SKM-1 (cell line): ENCODE data around the gene GAPDH.
"Not testable (repeated sequence)": the region's sequence is repeated elsewhere in the genome, so short reads cannot be mapped to it uniquely, and the experiment has no call there.

Experiments
- DNase-seq: peaks from one replicate; lab custom pipeline; 2025; ENCODE audit not compliant: unreplicated experiment; lab: John Stamatoyannopoulos, UW

GAPDH gene

DNA sequence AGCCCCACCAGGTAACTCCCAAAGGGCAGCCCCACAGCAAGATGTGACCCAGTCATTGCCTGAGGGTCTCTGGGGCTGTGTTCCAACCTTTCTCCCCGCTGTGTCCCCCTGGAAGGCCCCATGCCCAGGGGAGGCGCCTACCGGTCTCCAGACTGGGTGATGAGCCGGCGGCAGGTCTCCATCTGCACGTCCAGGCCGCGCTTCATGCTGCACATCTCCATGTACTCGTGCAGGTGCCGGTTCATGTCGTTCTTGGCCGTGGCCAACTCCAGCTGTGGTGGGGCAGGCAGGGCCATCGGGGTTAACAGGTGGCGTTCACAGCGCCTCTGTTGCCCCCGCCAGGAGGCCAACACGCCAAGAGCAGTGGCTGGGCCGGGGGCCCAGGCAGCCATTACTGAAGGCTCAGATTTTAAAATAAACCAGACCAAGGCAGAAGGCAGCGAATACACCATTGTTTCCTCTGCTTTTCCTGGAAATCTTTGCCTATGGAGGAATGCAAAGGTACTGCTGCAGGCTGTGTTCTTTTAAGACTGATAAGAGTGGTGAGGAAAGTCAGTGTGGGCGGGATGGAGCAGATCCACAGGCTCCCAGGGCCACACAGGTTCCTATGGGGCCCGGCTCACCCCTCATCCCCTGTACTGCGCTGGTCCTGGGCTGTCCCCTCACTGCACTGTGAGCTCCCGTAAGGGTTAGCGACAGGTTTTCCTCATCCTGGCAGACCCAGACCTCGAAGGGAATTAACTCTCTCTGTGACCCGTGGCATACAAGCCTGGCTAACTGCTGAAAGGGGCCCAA is 7.3 kb downstream of the GAPDH start:
- no peak for DNase-seq

DNA sequence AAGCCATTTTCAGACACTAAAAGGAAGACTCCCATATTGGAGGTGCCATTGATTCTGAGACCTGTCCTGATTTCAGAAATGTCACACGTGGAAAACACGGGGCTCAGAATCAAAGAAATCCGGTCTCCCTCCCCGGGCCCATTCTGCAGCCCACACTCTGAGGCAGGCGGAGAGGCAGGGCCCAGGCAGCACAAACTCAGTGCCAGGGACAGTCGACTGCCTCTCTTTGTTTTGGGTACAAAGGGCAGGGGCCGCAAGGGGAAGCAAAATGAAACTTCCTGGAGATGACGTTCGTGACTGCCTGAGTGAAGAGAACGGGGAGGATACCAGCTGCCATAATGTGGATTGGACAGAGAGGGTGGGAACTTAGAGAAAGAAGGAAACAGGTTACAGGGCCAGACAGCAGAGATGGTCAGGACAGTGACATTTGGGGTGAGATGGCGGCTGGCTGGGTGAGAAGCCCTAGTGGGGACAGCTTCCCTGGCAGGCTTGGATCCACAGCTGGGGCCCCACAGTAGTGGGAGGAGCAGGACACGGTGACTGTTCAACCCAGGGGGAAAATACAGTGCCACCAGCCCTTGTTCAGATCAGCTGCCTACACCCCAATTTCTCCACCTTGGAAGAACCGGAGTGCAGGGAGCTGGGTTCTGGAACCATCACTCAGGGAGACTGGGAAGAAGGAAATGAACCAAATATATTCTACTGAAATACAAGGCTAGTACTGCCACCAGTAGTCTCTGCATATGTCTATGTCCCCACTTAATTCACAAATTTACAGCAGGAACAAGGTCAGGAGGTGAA is 8.1 kb downstream of the GAPDH start:
- DNase-seq, result no peak

DNA sequence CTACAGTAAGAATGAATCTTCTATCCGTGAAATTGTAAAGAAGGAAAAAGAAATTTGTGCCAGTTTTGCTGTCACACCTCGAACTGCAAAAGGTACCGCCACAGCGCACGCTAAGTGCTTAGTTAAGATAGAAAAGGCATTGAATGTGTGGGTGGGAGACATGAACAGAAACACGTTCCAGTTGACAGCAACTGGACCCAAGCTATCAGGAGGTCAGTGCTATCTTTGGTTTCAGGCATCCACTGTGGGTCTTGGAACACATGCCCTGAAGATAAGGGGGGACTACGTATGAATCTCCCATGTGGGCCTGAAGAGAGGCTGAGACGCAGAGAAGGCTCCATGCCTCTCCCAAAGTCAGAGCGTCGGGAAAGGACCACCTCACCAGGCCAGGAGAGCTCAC is 11.7 kb downstream of the GAPDH start:
- no peak for DNase-seq

DNA sequence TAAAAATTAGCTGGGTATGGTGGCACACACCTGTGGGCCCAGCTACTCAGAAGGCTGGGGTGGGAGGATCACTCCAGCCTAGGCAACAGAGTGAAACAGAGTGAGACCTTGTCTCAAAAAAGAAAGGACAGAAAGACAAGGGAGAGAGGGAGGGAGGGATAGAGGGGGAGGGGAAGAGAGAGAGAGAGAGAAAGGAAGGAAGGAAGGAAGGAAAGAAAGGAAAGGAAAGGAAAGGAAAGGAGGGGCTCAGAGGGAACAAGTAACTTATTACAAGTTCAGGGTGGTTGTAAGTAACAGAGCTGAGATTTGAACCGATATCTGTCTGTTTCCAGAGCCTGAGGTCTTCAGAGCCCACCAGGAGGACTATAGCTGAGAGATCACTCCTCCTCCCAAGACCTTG is 13.2 kb downstream of the GAPDH start:
- DNase-seq, result no peak

DNA sequence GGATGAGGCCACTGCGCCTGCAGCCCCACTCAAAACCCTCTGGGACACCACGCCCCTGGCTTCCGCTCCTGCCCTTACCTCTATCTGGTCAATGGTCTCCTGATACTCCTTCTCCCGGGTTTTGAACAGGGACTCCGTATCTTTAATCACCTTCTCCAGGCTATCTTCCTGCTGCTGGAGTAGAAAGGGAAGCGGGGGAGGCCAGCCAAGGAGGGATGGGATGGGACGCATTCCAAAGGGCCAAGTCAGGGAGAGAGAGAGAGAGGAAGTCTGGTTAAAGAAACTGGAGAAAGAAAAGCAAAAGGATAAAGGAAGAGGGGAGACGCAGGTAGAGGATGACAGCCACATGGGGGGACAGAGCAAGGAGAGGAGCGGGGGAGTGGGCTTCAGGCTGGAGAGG is 13.7 kb downstream of the GAPDH start:
- no peak for DNase-seq

DNA sequence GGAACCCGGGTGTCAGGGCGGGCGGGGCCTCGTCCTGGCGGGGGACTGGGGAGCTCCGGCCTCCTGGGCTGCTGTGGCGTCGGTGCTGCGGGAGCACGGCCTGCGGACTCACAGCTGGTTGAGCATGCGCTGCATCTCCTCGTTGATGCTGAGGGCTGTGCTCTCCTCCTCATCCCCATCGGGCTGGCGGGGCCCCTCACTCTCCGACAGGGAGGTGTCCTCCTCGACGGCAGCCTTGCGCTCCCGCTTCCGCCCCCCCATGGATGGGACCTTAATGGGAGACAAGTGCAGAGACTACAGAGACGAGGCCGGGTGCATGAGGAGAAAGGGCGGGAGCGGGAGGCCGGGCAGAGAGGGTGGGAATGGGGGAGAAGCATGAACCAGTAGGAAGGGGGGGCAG is 14.2 kb downstream of the GAPDH start:
- DNase-seq, result no peak

DNA sequence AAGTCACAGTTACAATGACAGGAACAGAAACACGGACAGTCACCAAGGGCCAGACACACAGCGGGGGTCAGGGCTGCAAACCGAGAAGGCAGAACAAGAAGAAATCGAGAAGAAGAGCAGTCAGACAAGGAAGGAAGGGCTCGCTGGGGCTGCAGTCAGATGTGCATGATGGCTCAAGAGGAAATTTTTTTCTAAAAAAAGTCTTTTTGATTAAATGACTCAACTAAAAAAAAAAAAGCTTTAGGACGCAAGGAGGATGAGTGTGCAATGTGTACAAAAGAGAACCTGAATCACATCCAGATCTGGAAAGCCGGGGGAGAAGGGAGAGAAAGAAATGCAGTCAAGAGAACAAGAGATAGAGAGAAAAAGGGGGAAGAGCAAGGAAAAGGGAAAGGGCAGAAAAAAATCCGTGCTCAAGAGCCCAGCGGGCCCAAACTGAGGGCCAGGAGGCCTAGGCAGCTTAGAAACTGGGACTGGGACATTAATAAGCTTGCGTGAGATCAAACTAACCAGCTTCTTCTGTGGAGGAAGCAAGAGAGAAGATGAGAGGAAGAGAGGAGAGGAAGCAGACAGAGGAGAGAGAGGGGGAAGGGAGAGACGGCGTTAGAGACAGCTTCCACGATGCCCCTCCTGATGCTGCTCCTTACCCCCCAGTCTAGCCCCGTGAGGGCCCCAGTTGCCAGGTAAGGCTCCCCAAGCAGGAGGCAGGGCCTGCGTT is 14.8 kb downstream of the GAPDH start:
- DNase-seq, result no peak

DNA sequence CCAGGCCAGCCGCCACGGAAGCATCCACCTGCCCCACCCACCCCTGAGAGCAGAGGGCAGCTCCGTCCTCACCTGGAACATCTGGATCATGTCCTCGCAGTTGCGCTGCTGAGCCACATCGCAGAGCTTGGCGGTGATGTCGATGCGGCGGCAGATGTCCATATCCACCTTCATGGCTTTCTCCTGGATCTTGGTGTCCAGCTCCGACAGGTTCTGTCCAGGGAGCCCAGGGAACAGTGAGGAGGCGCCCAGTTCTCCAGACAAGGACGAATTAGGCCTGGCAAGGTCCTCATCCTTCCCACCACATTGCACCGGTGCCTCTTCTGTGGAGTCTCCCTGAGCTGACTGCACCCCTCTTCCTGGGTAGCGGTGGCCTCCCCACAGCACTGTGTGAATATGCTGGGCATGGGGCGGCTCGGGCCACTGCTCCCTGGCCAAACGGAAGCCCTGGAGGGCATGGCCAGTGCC is 15.4 kb downstream of the GAPDH start:
- no peak for DNase-seq

DNA sequence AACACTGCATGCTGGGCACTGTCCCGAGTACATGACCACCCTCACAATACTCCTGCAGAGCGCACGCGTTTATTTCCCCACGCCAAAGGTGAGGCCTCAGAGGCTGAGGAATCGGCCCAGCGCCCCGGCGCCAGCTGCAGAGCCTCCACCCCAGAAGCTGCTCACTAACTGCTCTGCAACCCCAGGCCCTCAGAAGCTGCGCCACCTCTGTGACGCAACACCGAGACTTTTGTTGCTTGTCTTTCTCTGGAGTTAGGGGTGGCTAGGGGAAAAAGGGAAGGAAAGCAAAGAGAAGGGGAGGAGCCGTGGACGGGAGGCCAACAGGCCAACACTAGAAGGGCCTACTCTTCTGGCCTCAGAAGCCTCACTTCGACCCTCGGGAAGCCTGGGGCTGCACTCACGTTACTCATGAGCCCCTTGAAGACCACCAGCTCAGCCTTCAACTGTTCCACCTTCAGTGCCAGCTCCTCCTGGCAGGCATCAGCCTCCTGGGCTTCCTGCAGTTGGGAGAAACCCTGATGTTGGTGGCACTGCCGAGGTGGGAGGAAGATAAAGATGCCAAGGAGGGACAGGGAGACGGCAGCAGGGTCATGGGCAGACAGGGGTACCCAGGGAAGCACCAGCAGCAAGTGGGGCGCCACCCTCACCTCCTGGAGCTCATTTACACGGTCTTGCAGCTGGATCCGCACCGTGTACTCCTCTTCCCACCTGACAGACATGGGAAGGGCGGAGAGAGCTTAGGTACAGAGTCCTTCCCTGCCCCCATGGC is 16.2 kb downstream of the GAPDH start:
- DNase-seq, result peak; percentile 69

DNA sequence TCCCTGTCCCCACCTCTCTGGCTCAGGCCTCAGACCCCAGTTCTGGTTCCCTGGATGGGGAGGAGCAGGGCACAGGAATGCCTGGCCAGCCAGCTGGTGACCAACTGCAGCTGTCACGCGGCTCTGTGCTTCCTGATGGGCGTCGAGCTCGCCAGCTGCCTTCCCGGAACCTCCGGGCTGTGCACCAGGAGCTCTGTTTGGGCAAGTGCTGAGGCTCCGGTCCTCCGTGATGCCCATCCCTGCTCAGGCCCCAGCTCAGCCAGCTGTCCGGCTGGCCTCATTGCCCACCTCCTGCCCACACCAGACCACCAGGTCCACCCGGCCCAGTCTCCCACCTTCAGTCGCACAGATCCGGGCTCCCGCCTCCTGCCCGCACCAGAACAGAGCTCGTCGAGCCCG is 16.7 kb downstream of the GAPDH start:
- no peak for DNase-seq

DNA sequence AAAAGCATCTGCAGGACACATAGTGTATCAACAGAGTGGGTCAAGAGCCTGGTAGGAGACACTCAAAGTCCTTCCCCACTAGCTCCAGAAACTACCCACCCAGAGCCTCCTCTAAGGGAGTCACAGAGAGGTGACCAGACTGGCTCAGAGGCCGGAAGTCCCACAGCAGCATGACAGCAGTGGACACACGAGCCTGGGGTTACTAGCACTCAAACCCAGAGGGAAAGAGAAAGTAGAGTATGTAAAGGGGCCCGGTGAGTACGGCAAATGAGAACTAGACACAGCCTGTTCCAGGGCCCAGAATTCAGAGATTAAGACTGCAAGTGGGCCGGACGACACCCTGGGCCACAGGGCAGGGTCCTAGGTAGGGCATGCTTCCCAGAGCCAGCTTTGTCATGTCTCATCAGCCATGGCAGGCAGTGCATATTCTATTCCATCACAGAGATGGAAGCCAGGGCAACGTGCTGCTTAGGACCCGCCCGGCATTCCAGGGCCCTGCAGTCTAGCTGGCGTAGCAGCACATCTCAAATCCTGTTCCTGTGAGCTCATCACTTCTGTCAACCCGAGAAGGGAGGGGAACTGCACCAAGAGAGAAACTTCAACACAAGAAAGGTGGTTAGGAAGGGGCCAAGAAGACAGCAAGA is 17.3 kb downstream of the GAPDH start:
- no peak for DNase-seq

DNA sequence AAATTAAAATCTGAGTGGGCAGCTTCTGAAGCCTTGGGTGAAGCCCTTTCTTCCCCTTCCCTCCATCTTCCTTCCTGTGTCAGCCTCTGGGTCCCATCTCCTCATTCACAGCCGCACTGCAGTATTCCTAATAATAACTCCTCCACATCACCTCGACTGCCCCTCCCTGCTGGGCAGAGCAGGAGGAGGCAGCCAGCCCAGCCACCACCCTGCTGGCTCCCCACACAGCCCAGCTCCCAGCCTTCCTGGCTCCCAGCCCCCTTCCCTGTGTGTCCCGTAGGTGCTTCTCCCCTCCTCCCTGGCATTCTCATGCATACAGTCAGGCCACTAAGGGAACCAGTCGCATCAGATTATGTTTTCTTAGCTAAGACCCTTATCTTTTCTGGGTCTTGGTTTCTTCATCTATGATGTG is 17.8 kb downstream of the GAPDH start:
- no peak for DNase-seq

DNA sequence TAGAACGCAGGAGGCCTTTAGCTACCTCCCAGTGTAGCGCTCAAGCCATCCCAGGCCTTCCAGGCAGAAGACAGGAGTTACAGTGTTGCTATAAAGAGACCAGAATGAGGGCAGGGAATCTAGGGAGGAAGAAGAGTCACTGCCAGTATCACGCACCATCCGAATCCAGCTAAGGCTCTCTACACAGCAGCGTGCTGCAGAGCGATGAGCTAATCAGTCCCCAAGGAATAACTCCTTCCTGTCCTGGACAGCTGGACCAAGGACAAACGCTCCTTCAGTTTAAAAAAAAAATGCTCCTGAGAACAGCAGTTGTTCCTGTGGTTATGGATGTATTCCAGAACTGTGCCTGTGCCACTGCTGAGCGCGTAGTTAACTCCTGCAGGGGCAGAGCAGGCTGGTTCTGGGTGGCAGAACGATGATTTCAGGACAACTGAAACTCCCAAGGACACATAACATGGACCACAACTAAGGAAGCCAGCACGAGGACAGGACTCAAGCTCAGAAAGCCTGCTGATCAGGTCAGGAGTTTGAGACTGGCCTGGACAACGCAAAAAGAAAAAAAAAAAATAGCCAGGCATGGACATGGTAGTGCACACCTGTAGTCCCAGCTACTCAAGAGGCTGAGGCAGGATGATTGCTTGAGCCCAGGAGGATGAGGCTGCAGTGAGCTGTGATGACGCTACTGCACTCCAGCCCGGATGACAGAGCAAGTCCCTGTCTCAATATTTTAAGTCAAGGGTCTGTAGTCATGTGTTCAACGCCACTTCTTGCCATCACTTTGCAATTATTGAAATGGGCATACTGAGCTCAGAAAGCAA is 18.9 kb downstream of the GAPDH start:
- DNase-seq, result no peak

DNA sequence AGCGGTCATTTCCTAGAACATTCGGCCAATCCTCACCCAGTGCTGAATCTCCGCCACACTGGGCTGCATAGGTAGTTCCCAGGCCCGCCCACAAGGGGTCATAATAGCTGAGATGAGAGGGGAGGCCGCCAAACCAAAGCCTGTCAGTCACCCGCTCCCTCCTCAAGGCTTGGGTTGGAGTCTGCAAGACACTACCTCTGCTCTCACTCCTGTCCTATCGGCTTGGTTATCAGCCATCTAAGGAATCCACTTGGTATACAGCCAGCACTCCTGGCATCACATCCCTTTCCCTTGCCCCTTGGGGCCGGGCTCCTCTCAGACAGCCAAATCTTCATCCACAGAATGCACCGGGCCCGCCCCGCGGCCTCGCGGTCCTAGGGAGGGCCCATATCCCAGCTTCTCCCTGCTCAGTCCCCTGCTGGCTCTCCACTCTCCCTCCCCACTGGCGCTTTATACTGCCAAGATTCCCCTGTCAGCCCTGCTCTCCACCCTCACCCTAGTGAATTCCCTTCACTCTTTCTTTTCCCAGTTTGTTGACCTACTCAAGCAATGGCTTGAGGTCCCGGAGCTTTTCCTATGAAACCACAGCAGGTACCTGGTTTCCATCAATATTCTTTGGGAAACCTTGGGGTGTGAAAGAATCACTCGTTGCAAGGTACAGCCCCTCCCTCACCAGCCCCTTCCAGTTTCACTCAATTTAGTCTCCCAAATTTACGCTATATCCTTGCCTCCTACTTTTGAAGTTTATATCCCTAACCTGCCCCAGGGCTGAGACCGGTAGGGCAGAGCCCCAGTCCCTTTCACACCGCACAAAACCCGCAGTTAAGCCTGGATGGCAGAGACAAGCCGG is 20.1 kb downstream of the GAPDH start:
- DNase-seq, result peak; percentile 29

DNA sequence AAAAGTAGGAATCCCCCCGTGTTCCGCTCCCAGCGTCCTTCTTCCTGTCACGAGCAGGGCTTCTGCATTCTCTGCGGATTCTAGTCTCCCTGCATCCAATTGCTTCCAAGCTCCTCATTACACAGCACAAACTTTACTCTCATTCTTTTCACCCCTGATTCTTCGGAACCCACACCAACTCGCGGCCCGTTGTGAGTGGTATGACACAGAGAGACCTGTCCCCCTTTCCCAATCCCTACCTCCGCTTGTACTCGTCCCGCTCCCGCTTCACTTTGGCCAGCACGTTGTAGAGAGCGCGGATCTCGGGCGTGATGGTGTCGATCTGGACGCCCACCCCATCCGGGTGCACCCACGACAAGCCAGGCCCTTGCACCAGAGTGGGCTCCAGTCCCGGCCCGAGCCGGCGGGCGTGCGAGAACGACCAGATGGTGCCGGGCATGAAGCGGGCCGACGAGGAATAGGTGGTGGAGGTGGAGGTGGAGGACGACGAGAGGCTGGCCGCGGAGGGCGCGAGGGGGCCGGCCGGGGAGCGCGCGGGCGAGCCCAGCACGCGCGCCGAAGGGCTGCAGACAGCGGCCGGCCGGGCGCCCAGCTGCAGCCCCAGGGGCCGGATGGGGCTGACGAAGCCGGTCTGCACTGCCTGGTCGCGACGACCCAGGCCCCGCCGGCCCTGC is 20.8 kb downstream of the GAPDH start:
- no peak for DNase-seq

DNA sequence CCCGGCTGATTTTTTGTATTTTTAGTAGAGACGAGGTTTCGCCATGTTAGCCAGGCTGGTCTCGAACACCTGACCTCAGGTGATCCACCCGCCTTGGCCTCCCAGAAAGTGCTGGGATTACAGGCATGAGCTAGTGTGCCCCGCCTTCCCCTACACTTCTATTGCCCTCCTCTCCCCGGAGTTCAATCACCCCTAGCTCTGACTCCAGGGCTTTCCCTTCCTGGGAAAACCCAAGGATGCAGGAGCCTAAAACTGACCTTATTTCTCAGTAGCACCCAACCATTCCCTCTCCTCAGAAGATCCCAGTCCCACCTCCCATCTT is 22.1 kb downstream of the GAPDH start:
- not testable (repeated sequence) for DNase-seq

DNA sequence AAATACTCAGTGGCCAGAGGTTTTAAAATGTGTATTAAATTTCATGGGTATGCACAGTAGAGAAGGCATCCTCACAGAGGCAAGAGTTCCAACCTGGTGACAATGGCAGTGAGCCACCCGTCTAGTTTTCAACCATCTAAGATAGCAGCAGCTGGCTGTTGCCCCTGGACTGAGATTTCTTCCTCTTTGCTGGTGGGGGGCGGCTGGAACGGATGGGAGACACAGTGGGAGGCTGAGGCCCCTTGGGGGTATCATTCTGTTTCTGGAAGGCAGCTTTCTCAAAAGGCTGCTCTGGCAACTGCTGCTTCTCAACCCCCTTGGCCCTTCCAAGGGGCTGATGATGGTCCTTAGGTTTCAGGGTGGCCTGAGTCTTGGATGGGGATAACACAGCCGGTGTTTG is 22.5 kb downstream of the GAPDH start:
- DNase-seq, result no peak

DNA sequence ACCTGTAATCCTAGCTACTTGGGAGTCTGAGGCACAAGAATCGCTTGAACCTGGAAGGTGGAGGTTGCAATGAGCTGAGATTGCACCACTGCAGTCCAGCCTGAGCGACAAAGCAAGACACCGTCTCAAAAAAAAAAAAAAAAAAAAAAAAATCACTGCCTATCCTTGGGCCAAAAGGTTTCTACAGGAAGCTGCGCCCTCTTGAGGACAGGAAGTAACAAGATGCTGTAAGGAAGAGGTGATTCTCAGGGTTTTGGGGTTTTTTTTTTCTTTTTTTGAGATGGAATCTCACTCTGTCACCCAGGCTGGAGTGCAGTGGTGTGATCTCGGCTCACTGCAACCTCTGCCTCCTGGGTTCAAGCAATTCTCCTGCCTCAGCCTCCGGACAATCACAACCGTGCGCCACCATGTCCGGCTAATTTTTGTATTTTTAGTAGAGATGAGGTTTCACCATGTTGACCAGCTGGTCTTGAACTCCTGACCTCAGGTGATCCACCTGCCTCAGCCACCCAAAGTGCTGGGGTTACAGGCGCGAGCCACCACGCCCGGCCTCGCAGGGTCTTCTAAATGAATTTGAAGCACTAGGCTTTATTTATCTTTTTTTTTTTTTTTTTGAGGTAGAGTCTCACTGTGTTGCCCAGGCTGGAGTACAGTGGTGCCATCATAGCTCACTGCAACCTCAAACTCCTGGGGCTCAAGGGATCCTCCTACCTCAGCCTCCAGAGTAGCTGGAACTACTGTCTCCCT is 23.9 kb downstream of the GAPDH start:
- not testable (repeated sequence) for DNase-seq
